GM18526 (cell line): Measurements from ENCODE around the gene SRL.

Experiments
- POLR2A ChIP-seq: IDR thresholded peaks from 3 replicates; pipeline ENCODE4 v1.6.1; 2011; ENCODE audit not compliant: insufficient read length; ENCODE audit errors: extremely low read depth

Gene SRL

GRCh38 chr16:4244254-4245076 lies 2.6 kb upstream of the SRL start:
- no peak for TF ChIP-seq POLR2A

GRCh38 chr16:4241258-4241927 lies 487 bp downstream of the SRL start:
- TF ChIP-seq POLR2A: no peak

- no peak for TF ChIP-seq POLR2A
These were observed 1.3 kb downstream of the SRL start for GRCh38 chr16:4240624-4241023.

GRCh38 chr16:4239682-4240175 lies 2.2 kb downstream of the SRL start:
- no peak for TF ChIP-seq POLR2A

GRCh38 chr16:4239020-4239419 lies 2.9 kb downstream of the SRL start:
- no peak for TF ChIP-seq POLR2A

GRCh38 chr16:4233431-4233830 lies 8.4 kb downstream of the SRL start:
- TF ChIP-seq POLR2A: no peak

GRCh38 chr16:4232541-4233386 lies 9.1 kb downstream of the SRL start:
- TF ChIP-seq POLR2A: no peak

GRCh38 chr16:4231886-4232285 lies 10.0 kb downstream of the SRL start:
- no peak for TF ChIP-seq POLR2A

GRCh38 chr16:4231367-4231766 lies 10.5 kb downstream of the SRL start:
- TF ChIP-seq POLR2A: no peak

GRCh38 chr16:4227040-4227332 lies 14.9 kb downstream of the SRL start:
- TF ChIP-seq POLR2A: no peak

- TF ChIP-seq POLR2A: no peak
These were observed 15.4 kb downstream of the SRL start for GRCh38 chr16:4226251-4227039.

GRCh38 chr16:4225075-4225474 lies 16.8 kb downstream of the SRL start:
- TF ChIP-seq POLR2A: no peak

- TF ChIP-seq POLR2A: no peak
These were observed 21.5 kb downstream of the SRL start for GRCh38 chr16:4220358-4220757.

GRCh38 chr16:4218202-4218601 lies 23.7 kb downstream of the SRL start:
- no peak for TF ChIP-seq POLR2A
